ENCODE data around the gene MRGPRX4. TPM values are rescaled to one million over a fixed set of nuclear protein-coding genes. Genes with fewer than 3 reads are reported as not detected.

The MRGPRX4 gene
- polyA plus RNA-seq, 2 of the 4 experiments (the other 2 are of a cell fraction), result not detected

GRCh38 chr11:18151581-18151980 lies 21.1 kb upstream of the MRGPRX4 start:
- TF ChIP-seq HOXB13 (CRISPR knock-in tag; IDR thresholded peaks at IDR 0.05; ENCODE audit: low read depth), result no peak
- no peak for TF ChIP-seq RFX5 (IDR thresholded peaks at IDR 0.05)
- no peak for TF ChIP-seq ZNF302 (CRISPR knock-in tag; IDR thresholded peaks at IDR 0.05)
- TF ChIP-seq RAD21 (conservative IDR thresholded peaks at IDR 0.05 in 1 of 2, IDR thresholded peaks at IDR 0.05 in 1 of 2), result no peak
- TF ChIP-seq CHD4 (IDR thresholded peaks at IDR 0.05; ENCODE audit: borderline replicate concordance), result no peak
- no peak for TF ChIP-seq EP300 (IDR thresholded peaks at IDR 0.05)
- no peak for TF ChIP-seq NPAS2 (CRISPR knock-in tag; IDR thresholded peaks at IDR 0.05; ENCODE audit: borderline replicate concordance)
- no peak for TF ChIP-seq GATA3 (IDR thresholded peaks at IDR 0.05; ENCODE audit: borderline replicate concordance)
- no peak for TF ChIP-seq RNF2 (IDR thresholded peaks at IDR 0.05; ENCODE audit: borderline replicate concordance, low read depth)
- Histone ChIP-seq H3K4me1 (no peaks in the 10 kb centered on the region), H3K4me2 (no peak overlapping the region), H3K4me3 (no peak overlapping the region), H3K9me3 (no peaks in the 10 kb centered on the region), H3K27ac (no peak overlapping the region)
- no peak for ATAC-seq
- 6% methylated on average over 3 of the region's 3 CpGs for WGBS (ENCODE audit: missing lambda C conversion rate)
- ChIA-PET CTCF (interaction anchor here (1.1 to 1.7 kb wide), 2 partner anchors 37 to 52 kb away, joined by 4 to 5 read pairs; no protein-coding TSS in a partner anchor), POLR2A (no interaction called here)
- FAIRE-seq, result no peak
- no peak for DNase-seq (ENCODE audit: low read depth in 1 of 2, low spot score in 1 of 2)

DNA sequence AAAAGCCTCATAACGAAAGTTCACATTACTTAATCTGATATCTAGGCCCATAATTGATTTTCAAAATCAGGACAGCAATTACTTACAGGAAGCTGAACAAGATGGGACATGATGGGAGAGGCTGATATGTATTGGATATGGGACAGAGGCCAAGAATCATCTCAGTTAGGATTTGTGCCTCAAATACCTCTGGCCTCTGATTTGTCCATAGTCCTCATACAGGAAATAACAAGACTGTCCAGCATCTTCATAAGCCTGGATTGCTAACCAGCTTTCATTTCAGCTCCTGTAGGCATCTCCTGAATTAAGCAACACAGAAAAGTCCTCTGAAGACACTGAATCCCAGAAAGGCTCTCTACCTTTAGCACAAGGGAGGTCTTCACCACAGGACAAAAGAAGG lies 4.3 kb upstream of the MRGPRX4 start:
- ATAC-seq (no peak), FAIRE-seq (peak; percentile 85), DNase-seq (ENCODE audit: low read depth in 1 of 2, low spot score in 1 of 2) (no peak)
- Histone ChIP-seq H3K4me2 (no peak overlapping the region), H3K4me1 (no peaks in the 10 kb centered on the region), H3K4me3 (no peak overlapping the region), H3K27ac (no peak overlapping the region), H3K9me3 (peaks cover 6% of the 10 kb centered on the region; the same call in 2 of the 3 replicates)
- 0% methylated on average over 1 of the region's 1 CpG for WGBS (ENCODE audit: missing lambda C conversion rate)
- TF ChIP-seq TFCP2L1 (CRISPR knock-in tag; IDR thresholded peaks at IDR 0.05), result no peak
- TF ChIP-seq KDM1A (IDR thresholded peaks at IDR 0.05; ENCODE audit: low read depth), result no peak
- no peak for TF ChIP-seq ZC3H11A (IDR thresholded peaks at IDR 0.05)
- TF ChIP-seq HDAC2 (IDR thresholded peaks at IDR 0.05), result no peak
- no peak for TF ChIP-seq SMC3 (IDR thresholded peaks at IDR 0.05)
- no peak for TF ChIP-seq PHF8 (IDR thresholded peaks at IDR 0.05; ENCODE audit: borderline replicate concordance, low read depth)
- no peak for TF ChIP-seq FOXS1 (CRISPR knock-in tag; IDR thresholded peaks at IDR 0.05)
- TF ChIP-seq EHMT2 (IDR thresholded peaks at IDR 0.05; ENCODE audit: low read depth), result no peak
- TF ChIP-seq NFE2L2 (conservative IDR thresholded peaks at IDR 0.05; ENCODE audit: low read length), result no peak
- no peak for TF ChIP-seq ZNF302 (CRISPR knock-in tag; IDR thresholded peaks at IDR 0.05)
- no peak for TF ChIP-seq JUN (IDR thresholded peaks at IDR 0.05)
- no peak for TF ChIP-seq CHD2 (IDR thresholded peaks at IDR 0.05; ENCODE audit: low read length, partially characterized antibody)
- TF ChIP-seq RFX5 (IDR thresholded peaks at IDR 0.05), result no peak
- TF ChIP-seq REST (IDR thresholded peaks at IDR 0.05), result no peak
- no peak for TF ChIP-seq HMGXB4 (CRISPR knock-in tag; IDR thresholded peaks at IDR 0.05; ENCODE audit: borderline replicate concordance)
- TF ChIP-seq, protein P1, sequence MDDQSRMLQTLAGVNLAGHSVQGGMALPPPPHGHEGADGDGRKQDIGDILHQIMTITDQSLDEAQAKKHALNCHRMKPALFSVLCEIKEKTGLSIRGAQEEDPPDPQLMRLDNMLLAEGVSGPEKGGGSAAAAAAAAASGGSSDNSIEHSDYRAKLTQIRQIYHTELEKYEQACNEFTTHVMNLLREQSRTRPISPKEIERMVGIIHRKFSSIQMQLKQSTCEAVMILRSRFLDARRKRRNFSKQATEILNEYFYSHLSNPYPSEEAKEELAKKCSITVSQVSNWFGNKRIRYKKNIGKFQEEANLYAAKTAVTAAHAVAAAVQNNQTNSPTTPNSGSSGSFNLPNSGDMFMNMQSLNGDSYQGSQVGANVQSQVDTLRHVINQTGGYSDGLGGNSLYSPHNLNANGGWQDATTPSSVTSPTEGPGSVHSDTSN (IDR thresholded peaks at IDR 0.05), result no peak
- ChIA-PET POLR2A (no interaction called here), CTCF (interaction anchor here (1.3 kb wide), 1 partner anchor 53 kb away, joined by 4 read pairs; no protein-coding TSS in a partner anchor)

All from A549 (cell line).